GM18907 (cell line): ENCODE measurements around the gene ABI3BP.

Experiments used
- ATAC-seq: cut with Tn5 transposase; IDR thresholded peaks from one replicate; pipeline ENCODE4 v1.9.1; 2021; ENCODE audit warnings: mild to moderate bottlenecking, moderate library complexity; ENCODE audit not compliant: unreplicated experiment

ABI3BP gene

DNA sequence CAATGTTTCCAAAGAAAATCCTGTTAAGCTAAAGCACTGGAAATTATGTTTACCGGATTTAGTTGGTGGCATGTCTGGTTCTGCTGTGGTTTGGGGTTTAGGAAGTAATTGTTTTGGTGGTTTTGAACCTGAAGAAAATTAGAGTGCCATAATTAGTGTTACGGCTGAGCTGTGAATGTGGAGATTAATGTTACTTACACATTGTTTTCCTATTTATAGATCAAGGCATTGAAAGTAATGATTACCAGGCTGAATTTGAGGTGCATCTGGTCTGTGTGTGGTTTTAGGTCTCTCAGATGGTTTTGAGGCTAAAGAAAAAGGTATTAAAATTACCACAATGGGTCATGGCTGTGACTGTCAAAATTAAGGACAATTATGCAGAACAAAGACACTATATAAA, 155.1 kb downstream of the ABI3BP start:
- ATAC-seq: no peak

DNA sequence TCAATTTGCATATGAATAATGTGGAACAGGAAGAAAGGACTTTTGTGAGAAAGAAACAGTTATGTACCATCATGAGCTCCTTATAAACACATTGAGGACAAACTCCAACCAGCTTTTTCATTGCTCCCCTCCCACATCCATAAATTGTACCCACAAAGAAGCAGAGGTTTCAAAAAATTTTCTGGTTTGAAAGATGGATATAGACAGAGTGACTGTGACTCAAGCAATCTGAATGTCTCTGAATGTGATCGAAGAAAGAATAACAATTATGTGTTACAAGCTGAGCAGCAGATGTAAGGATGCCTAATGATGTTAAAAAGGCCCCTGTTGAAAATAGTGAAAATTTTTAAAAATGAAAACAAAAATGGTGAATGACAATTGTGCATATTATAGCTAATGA, 156.6 kb downstream of the ABI3BP start:
- no peak for ATAC-seq

DNA sequence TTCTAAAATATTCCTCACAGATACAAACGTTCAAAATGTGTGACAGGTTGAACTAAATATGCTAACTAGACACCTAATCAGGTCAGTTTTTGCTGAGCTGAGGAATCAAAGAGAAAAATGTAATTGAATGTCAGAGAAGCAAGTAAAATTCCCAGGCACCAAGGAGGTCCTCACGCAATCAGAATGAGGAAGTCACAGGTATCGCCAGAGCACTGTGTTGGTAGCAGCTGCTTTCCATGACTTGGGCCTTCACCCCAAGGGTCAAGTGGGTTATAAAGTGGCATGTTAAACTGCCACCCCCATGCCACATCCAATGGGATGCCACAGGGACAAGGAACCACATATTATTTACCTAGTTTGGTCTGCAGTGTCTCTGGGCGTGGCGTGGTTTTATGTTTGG, 158.9 kb downstream of the ABI3BP start:
- ATAC-seq: no peak

DNA sequence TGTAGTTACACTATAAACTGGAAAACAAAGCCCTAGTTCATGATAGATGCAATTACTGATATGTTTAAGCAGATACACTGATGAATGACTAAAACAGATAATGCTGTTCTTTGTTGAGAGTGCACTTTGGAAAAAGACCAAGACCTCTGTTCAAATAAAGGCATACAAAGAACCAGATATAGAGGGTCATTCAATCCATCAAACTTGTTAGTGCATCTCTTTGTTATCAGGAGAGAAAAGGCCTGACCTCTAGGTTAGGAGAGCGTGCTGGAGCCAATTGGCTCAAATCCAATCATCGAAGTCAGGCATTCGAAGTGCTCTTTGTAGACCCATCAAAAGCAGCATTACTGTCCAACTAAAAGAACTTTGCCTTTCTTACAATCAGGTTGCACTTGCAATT, 159.7 kb downstream of the ABI3BP start:
- no peak for ATAC-seq

DNA sequence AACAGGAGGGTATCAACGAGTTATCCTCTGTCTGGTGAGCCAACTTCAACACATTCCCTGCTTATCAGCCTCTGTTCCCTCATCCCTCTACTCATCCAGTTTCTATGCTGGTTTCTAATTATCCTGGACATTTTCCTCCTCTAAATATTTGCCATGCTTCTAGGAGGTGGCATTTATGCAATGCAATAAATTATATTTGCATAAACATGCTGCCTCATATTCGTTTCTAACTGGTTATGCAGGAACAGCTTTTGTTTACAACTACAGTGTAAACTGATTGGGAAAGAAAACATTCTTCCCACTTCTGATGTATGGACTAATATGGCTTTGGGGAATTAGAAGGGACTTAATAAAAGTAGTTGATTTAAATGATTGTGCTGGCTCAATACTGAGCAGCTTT, 161.6 kb downstream of the ABI3BP start:
- no peak for ATAC-seq

DNA sequence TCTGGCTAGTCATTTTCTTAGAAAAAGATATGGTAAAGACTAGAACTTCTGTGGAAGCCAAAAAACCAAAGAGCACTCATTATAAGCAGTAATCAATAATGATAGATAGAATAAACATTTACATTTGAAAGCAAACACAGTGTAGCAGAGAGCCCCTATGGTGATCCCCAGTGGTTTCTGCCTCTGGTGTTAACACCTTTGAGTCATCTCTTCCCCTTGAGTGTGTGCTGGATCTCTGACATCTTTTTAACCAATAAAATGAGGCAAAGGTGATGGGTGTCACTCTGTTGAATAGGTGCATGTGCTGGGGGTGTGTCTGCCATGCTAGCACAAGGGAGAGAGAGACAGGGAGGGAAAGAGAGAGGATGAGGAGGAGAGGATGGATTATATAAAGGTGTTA, 162.3 kb downstream of the ABI3BP start:
- no peak for ATAC-seq

DNA sequence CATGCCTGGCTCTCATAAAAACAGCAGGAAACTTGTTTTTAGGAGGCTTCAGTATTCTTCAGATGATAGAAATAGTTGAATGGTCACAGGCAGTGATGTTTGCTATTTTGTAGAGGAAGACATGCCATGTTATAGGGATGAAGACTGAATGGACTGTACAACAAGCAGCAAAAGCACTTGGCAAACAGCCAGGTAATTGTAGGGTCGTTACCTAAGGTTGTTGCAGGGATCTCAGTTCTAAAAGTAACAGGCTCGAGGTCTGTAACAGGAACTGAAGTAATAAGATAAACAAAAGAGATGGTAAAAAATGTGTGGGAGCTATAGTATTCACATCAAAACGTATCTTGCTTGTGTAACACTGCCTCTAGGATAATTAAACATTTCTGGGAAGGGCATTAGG, 167.6 kb downstream of the ABI3BP start:
- no peak for ATAC-seq

DNA sequence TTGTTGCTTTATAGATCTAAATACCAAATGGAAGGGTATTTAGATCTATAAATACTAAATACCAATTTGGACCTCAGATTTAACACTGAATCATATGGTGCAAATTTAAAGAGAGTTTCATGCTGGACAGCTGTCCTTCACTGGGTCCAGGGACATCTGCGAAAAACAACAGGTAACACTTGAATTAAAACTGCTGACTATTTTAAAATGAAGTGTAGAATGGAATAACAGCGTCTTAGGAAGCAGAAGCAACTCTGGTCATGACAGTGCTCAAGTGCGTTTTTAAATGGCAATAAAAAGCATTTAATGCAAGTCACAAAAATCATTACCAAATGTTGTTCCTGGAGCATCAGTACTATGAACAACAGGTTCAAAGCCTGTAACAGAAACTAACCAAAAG, 177.6 kb downstream of the ABI3BP start:
- ATAC-seq: no peak

DNA sequence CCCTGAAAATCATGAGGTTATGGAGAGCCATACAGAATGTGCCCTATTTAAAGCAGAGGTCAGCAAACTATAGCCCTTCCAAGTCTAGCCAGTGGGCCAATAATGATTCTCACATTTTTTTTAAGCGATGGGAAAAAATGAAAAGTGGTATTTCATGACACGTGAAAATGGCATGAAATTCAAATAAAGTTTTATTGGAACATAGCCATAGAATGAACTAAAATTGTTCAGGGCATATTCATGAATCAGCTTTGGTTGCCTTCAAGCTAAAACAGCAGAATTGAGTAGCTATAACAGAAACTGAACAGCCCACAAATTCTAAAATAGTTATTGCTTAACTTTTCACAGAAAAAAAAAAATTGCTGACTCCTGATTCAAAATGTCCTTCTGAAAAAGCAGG, 179.4 kb downstream of the ABI3BP start:
- no peak for ATAC-seq

DNA sequence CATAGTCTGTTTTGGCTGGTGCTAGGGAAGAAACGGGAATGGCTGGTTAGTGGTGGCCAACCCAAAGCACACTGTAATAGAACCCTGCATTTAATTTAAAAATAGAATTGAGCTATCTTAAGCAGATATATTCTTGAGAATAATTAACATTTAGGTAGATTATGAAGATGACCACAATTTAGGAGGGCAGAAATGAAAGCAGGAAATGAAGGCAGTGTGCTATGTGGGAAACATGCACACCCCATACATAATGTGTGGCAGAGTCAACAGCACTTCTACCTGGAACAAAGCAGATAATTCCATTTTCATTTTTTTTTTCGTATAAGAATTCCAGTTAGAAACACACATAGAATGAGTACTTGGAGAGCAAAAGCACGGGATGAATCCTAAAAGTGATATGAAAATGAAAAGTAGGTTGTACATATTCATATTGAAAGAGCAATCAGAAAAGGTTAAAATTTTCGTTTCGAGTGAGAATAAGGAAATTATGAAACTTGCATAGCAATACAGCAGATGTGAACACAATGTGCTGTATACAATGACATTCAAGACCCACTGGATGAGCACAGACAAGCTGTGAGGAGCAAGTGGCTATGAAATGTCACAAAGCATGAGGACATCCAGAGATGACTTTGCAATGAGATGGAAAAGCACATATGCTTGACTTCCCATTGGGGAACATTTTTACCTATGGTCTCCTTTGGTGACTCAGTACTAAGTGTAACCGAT, 181.3 kb downstream of the ABI3BP start:
- ATAC-seq: no peak

DNA sequence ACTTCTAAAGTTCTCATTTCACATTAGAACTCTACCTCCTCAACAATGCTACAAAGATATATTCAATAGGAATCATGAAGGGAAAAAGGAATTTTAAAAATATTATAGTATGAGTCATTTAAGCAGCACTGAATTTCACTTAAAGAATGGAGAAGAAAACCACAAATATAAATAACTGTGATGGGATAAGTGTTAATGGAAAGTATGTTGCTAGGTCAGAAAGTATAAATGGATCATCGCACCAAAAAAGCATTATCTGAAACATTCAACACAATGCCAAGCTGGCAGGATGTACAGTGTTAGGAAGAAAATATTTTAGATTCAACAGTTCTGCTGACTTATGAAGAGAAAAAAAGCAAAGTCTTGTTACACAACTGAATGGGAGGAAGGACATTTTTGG, 182.6 kb downstream of the ABI3BP start:
- no peak for ATAC-seq

DNA sequence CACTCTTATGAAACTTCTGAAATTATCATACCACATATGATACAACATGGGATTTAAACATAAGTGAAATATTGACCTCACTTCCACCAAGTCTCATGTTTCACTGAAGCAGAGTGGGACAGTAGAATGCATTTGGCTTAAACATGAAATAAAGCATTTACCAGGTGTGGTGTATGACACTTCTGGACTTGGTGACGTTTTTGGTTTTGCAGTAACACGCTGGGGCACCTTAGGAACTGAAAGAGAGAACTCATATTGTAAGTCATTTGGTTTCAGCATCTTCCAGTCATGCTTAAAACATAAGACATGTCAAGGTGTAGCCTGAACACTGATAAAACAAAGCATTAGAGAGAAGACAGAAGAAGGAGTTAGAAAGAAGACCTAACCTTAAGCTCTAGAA, 188.6 kb downstream of the ABI3BP start:
- ATAC-seq: no peak

DNA sequence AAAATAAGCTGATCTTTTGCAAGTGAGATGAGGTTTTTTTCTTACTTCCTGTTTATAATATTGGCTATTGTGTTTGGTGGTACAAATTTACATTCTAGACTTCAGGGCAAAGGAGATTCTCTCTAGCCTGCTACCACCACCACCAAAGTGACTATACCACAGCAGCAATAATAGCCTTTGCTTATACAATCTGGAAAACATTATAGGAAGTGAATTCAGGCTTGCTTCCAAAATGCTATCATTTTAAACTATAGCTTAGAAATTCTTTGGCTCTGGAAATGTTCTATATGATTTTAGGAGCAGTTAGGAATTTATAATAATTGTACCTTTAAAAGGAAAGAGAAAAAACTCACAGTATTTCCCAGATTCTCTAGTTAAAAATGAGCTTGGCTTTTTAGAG, 189.5 kb downstream of the ABI3BP start:
- ATAC-seq: no peak

DNA sequence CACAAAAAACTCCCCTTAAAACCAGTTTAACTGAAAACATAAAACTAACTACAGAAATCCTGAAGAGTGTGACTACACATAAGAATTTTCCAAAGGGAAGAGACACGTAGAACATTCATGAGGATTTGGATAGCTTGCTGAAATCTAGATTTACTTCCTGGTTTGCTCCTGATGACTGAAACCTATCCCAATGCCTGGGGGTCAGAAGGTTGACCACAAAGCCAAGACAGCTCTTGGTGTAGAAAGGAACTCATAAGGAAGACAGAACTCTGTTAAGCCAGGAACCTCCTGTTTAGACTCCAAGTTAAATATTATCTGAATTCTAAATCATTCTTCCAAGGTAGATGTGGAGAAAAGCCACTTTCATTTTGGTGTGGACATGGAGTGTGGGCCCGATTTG, 191.1 kb downstream of the ABI3BP start:
- ATAC-seq: no peak

DNA sequence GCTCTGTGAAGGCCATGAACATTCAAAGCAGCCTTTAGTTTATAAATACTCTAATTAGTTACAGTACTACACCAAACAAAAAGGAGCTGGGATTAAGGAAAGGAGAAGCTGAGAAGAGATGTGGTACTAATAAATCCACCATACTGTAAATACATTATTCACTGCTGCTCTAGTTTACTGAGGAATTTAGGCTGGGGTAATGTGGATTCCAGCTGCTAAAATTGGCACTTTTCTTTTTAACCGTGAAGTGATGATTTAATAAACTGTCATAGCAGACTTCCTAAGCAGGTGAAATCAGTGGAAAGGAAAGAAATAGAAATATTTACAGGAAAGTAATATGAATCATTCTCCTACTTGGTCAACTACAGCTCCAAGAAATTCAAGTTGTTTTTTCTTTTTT, 195.2 kb downstream of the ABI3BP start:
- no peak for ATAC-seq

DNA sequence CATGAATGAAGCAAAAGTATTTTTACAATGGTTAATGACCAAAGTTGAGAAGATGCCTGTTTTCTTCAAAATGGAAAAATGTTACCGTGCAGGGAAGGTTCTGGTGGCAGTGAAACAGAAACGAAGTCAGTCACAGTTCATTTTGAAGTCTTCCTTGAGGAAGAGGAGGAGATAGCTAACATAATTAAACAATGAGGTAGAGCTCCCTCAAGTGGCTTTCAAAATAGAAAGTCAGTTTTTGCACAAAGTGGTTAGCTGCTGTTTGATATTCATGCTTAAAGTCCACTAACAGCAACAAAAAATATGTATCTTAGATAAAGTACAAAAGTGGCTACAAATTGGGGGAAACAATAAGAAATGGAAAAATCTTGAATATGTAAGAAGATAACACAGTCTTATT, 196.7 kb downstream of the ABI3BP start:
- no peak for ATAC-seq

DNA sequence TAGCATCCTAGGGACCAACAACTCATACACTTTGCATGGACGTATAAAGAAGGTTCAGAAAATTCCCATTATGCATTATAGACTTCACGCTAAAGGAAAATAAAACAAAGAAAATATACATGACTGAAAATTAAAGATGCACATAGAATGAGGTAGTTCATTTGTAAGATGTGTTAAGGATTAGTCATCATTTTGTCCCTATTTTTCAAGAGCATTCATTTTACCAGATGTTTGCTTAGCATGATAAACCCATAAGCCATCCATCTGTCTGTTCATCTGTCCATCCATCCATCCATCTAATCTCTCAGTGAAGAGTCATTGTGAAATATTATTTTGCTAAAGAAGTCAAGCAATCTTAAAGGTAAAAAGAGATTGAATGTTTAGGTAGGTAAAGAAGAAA, 203.6 kb downstream of the ABI3BP start:
- ATAC-seq: no peak

DNA sequence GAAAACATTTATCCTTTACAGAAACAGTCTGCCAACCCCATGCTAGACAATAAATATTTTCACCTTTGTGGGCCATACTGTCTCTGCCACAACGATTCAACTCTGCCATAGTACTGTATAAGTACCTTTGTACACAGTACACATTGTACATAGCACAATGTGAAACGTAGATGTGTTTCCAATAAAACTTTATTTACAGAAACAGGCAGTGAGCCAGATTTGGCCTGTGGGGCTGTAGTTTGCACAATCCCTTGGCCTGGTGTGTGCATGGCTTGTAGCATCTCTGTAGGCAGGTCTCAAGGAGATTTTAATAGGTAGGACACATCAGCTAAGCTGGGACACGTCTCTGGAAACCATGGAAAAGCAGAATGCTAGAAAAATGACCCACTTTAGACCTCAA, 209.6 kb downstream of the ABI3BP start:
- ATAC-seq: no peak

DNA sequence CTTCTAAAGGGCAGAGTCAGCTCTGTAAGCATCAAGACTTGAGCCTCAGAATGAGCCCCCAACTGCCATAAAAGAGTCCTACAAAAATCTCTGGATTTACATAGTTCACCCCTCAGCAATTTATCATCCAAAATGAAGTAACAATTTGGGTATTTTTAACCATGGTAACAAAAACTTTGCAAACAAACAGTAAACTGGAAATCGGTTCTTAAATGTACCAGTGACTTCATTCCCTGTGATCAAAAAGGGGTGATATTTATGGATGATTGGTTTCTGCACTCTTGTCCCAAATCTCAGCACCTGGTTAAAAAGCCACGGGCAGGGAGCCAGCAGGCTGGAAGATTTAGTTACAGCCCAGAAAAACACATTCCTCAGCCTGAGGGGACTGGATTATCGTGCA, 210.3 kb downstream of the ABI3BP start:
- no peak for ATAC-seq

DNA sequence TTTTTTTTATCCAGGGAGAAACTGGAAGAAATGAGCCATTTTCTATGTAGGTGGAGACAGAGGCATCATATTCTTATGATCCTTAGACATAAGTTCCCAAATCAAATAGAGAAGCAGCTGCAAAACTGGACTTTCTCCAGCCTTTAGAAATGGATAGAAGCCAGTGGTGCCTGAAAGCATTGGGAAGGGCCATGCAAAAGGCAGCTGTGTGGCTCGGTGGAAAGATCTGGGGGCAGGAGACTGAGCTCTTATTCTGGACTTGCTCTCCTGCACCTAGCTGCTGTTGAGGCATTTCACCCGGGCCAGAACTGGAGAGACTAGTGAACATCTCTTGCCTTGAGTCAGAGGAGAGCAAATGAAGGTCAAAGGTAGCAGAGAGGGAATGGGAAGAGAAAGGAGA, 210.9 kb downstream of the ABI3BP start:
- ATAC-seq: no peak

DNA sequence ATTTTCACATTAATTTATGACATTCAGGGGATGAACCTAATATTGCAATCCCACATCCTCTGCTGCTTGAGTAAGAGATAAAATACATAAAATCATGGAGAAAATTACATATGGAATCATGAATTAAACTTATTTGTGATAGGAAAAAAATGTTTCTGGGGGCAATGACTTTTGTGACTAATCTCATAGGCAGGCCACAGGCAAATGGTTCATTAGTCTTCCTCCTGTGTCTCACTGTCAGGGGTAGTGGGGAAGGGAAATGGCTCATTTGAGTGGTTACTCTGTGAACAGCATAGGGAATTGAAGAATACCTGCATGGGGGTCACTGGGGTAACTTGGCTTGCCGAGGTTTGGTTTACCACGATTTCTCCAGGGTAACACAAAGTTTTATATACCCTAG, 211.9 kb downstream of the ABI3BP start:
- no peak for ATAC-seq

DNA sequence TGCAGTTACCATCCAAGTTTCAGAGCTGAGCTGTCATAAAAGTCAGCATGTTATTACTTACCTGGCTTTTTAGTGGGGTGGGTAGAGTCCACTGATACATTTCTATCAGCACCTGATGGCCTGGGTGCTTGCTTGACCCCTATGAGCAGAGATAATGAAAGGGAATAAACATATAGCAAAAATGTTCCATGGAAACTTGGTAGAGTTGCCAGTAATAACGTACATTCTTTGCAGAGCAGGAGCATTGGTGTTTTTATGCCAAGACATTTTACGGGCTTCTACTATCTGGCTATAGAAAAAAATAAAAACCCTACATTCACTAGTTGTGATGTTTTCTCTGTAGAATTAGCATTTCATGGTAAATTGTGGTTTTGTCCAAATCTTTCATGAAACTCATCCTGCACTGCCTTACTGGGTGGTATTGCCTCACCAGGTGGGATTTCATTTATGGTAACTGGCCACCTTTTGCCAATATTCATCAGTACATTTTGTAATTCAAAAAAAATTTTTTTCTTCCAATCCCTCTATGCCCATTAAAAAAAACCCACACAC, 213.1 kb downstream of the ABI3BP start:
- no peak for ATAC-seq

DNA sequence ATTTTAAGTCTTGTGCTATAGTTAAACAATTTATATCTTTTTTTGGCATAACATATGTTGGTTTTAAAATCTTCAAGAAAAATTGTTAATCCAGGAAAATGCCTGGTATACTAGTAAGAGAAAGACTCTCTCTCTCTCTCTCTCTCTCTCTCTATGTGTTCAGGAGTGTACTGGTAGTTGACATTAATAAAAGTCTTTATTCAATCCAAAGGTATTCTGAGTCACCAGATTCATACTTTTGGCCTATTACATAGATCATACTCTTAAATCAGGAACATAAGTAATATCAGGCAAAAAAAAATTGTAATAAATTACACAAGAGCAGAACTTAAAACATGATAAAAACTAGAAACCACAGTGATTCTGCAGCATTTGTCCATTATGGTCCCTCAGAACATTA, 213.7 kb downstream of the ABI3BP start:
- ATAC-seq: no peak
